Activated B cell treated with CpG ODN at 0.5 μM for 24 hours (primary cell): ENCODE data around the gene HSPA1B. TPM values are rescaled to one million over a fixed set of nuclear protein-coding genes. Genes with fewer than 3 reads are reported as not detected.

Source experiments
- ATAC-seq: fragments of 200-7000 bp; cut with Tn5 transposase; one replicate; pipeline ENCODE4 v1.10.0; 2021; ENCODE audit warnings: low read depth, mild to moderate bottlenecking, moderate library complexity
- CTCF ChIA-PET: fragments of 350-600 bp; sonication (Branson Sonifier 250); formaldehyde crosslinking; loops from one replicate; lab custom pipeline; 2021; ENCODE audit warnings: antibody characterized with exemption; lab: Charles Lee
- POLR2A ChIA-PET: fragments of 350-600 bp; sonication (Branson Sonifier 250); formaldehyde crosslinking; loops from one replicate; lab custom pipeline; 2021; ENCODE audit warnings: antibody characterized with exemption; lab: Charles Lee
- DNase-seq: peaks from one replicate; pipeline ENCODE4 v3.0.0; 2022
- H3K27ac Mint-ChIP-seq: one replicate; pipeline ENCODE4 v1.8.0; 2020; ENCODE audit warnings: mixed read lengths
- H3K27me3 Mint-ChIP-seq: one replicate; pipeline ENCODE4 v1.8.0; 2021; ENCODE audit warnings: mixed read lengths
- H3K36me3 Mint-ChIP-seq: one replicate; pipeline ENCODE4 v1.8.0; 2021; ENCODE audit warnings: low read depth, mixed read lengths
- H3K4me1 Mint-ChIP-seq: one replicate; pipeline ENCODE4 v1.8.0; 2021; ENCODE audit warnings: mixed read lengths
- H3K4me3 Mint-ChIP-seq: one replicate; pipeline ENCODE4 v1.8.0; 2020; ENCODE audit warnings: mild to moderate bottlenecking, mixed read lengths
- H3K9me3 Mint-ChIP-seq: one replicate; pipeline ENCODE4 v1.8.0; 2020; ENCODE audit warnings: mixed read lengths
- CTCF ChIP-seq: fragments of 200-600 bp; IDR thresholded peaks from one replicate; pipeline ENCODE4 v1.8.0; 2022; ENCODE audit warnings: antibody characterized with exemption, mild to moderate bottlenecking
- intact Hi-C: fragments of 100-400 bp; cut with micrococcal nuclease; formaldehyde crosslinking; loops from one replicate; pipeline ENCODE4 v1.15.1; 2024
- total RNA-seq: library from RNA; stranded (reverse); gene quantifications from 2 replicates; pipeline ENCODE4 v1.2.3, GENCODE V29; 2022

Gene HSPA1B
- total RNA-seq: 23.7 and 30.4 TPM in 2 replicates

- ChIA-PET CTCF (interaction anchor here (0.7 to 2.0 kb wide), 5 partner anchors 98 to 274 kb away, joined by 3 to 12 read pairs (median 3); partner anchors contain the start of genes DDAH2 and LY6G5C), POLR2A (interaction anchor here (0.6 to 2.9 kb wide), 17 partner anchors 9 to 286 kb away, joined by 3 to 20 read pairs (median 5); partner anchors contain the start of genes ABHD16A, DDX39B, GPANK1 and HSPA1A)
- no peaks in the 10 kb centered on the region for H3K27me3 Mint-ChIP-seq
- H3K27ac Mint-ChIP-seq: peak within 1 kb of the TSS; percentile 99
- ATAC-seq (peak; percentile 76), DNase-seq (peak; percentile 70)
- H3K36me3 Mint-ChIP-seq: no peaks in the 10 kb centered on the region
- peak within 1 kb of the TSS; percentile 91 for H3K4me3 Mint-ChIP-seq
- no peaks in the 10 kb centered on the region for H3K9me3 Mint-ChIP-seq
- H3K4me1 Mint-ChIP-seq: peaks cover 40% of the 10 kb centered on the region
- no peak for TF ChIP-seq CTCF
- intact Hi-C loops: loop anchor here (1.0 to 2.0 kb wide), 2 partner anchors 124 to 175 kb away; partner anchors contain the start of genes ABHD16A and BAG6
Observed at GRCh38 chr6:31827286-31828079, at the start of gene HSPA1B. HSPA1B (plus strand) TSS chr6:31827738; CDS start chr6:31827951, 213 bp downstream.

DNA sequence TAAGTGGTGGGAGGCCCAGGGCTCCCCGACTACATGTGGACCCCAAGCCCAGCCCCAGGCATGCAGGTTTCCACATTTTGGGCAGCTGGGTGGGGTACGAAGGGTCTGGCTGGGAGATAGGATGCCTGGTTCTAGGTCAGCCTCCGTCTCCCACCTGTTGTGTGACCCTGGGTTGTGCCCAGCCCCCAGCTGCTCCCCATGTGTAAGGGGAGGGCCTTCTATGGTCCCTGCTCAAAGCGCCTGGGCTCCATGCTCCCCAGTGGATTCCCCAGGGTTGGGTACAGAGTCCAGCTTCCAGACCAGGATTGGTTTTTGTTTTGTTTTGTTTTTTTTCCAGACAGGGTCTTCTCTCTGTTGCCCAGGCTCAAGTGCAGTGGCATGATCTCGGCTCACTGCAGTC, 49.3 kb upstream of the HSPA1B start:
- intact Hi-C loops: no loop called here
- Mint-ChIP-seq H3K4me3 (no peak overlapping the region), H3K36me3 (peaks cover 48% of the 10 kb centered on the region), H3K27me3 (no peaks in the 10 kb centered on the region), H3K4me1 (peaks cover 24% of the 10 kb centered on the region), H3K27ac (no peak overlapping the region), H3K9me3 (no peaks in the 10 kb centered on the region)
- CTCF ChIA-PET: interaction anchor here (1.8 kb wide), 1 partner anchor 13 kb away, joined by 5 read pairs; no protein-coding TSS in a partner anchor
- no peak for DNase-seq
- ATAC-seq: no peak
- TF ChIP-seq CTCF: no peak
- POLR2A ChIA-PET: interaction anchor here (0.7 to 1.9 kb wide), 6 partner anchors 12 to 55 kb away, joined by 3 to 12 read pairs (median 6); partner anchors contain the start of genes LSM2, MSH5 and VARS1

GRCh38 chr6:31778999-31779885, 48.3 kb upstream of the HSPA1B start:
- no peaks in the 10 kb centered on the region for H3K27me3 Mint-ChIP-seq
- CTCF ChIA-PET: interaction anchor here (1.3 to 1.8 kb wide), 2 partner anchors 9 to 12 kb away, joined by 3 to 5 read pairs; no protein-coding TSS in a partner anchor
- POLR2A ChIA-PET: interaction anchor here (0.6 kb wide), 2 partner anchors 42 to 128 kb away, joined by 3 to 6 read pairs; no protein-coding TSS in a partner anchor
- H3K4me3 Mint-ChIP-seq: no peak overlapping the region
- peaks cover 24% of the 10 kb centered on the region for H3K4me1 Mint-ChIP-seq
- no peak for TF ChIP-seq CTCF
- intact Hi-C loops: no loop called here
- no peak overlapping the region for H3K27ac Mint-ChIP-seq
- no peaks in the 10 kb centered on the region for H3K9me3 Mint-ChIP-seq
- no peak for ATAC-seq
- DNase-seq: no peak
- peaks cover 52% of the 10 kb centered on the region for H3K36me3 Mint-ChIP-seq

DNA sequence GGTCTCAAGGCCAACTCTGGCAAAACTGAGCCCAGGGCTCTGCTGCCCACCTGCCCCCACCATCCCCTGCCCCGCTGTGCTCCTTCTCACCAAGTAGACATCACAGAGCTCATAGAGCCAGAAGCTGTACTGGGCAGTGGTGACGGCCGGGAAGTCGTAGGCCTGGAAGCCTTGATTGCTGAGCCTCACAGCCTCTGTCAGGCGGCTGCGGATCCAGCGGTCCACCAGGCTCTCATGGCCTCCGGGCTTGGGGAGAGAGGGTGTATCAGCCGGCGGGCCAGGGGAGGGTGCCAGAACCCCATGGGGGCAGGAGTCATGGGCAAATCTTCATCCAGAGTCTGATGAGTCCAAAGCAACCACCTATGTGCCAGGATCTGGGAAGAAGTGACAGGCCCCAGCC, 47.6 kb upstream of the HSPA1B start:
- Mint-ChIP-seq H3K27ac (no peak overlapping the region), H3K4me1 (peaks cover 24% of the 10 kb centered on the region), H3K27me3 (no peaks in the 10 kb centered on the region), H3K4me3 (no peak overlapping the region), H3K9me3 (no peaks in the 10 kb centered on the region), H3K36me3 (peaks cover 59% of the 10 kb centered on the region)
- DNase-seq (no peak), ATAC-seq (no peak)
- POLR2A ChIA-PET: interaction anchor here (0.7 kb wide), 1 partner anchor 42 kb away, joined by 3 read pairs; no protein-coding TSS in a partner anchor
- intact Hi-C loops: no loop called here
- CTCF ChIA-PET: interaction anchor here (1.3 kb wide), 1 partner anchor 10 kb away, joined by 3 read pairs; no protein-coding TSS in a partner anchor
- no peak for TF ChIP-seq CTCF
